GM19328 (cell line): ENCODE measurements around the gene HOXC13.

Experiments used
- ATAC-seq: cut with Tn5 transposase; IDR thresholded peaks from one replicate; pipeline ENCODE4 v1.9.1; 2021; ENCODE audit warnings: mild to moderate bottlenecking, moderate library complexity; ENCODE audit not compliant: unreplicated experiment

Gene HOXC13

DNA sequence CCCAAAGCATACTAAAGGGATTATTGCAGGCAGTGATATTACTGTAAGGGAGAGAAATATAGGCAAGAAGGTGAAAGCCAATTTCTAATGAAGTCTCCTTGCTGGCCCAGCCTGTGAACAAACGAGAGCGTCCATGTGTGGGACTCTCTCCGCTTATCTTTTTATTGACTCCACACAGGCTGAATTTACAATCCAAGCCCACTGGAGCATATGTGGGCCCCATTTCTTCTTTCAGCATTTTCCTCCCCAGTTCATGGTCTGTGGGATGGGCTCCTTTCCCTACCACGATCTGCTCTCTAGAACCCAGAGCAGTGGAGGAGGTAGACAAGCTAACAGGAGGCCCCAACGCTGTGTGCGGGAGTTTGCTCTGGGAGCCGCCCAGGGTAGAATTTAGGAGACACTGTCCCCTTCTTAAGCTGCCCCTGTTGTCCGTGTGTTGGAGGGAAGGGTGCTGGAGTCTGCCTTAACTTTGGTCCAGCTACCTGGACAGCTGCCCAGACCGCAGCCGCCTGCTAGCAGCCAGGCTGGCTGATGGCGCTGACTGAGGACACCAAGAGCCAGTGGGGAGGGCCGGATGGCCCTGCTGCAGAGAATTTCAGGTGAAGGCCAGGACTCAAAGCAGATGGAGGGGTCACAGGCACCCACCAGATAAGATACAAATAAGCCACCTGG, 31.1 kb downstream of the HOXC13 start:
- no peak for ATAC-seq

DNA sequence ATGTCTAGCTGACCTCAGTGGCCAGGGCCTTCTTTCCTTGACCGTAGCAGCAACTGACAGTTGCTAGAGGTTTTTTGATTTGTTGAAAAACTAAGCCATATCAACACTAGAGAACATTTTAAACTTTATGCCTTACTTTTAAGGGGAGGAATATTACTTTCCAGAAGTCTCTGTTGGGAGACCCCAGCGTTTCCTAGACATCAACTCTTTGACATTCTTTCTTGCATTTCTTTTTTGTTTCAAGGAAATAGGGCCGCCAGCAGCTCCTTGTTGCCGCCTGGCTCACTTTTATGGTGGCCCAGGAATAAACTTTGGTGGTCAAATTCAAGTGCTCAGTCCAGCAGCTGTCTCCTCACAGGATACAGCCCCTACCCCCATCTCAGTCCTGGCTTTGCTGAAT, 31.8 kb downstream of the HOXC13 start:
- no peak for ATAC-seq

DNA sequence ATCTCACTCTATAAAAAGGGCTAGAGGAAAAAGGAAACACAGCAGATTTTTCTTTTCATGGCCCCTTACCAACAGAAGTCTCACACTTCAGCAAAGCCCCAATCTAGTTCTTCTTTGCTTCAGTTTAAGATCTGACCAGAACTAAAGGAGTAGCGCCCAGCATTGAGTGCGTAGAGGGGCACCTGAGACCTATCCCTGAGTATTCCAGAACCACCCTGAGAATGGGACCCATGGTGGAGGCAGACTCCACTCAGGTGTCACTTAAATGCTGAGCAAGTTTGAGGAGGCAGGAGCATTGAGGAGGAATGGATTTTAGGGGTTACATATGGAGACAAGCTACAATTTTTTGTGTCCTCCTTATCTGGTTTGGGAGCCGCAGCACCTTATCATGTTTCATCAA, 32.5 kb downstream of the HOXC13 start:
- no peak for ATAC-seq

DNA sequence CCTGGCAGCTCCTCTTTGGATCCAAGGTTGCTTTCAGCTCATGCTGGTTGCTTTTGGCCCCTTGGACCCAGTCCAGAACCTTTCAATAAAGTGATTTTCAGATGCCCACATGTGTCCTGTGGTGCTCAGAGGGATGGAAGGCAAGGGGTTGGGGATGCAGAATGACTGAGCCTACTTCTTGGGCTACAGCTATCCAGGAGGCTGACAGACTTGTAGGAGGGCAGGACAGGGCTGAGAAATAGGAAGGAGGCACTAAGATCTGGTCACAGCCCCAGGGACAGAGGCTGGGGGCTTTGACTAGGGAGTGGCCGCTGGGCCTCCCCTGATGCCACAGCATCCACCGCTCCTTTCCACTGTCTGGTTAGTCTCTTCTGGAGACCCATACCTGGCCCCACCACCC, 33.1 kb downstream of the HOXC13 start:
- no peak for ATAC-seq

DNA sequence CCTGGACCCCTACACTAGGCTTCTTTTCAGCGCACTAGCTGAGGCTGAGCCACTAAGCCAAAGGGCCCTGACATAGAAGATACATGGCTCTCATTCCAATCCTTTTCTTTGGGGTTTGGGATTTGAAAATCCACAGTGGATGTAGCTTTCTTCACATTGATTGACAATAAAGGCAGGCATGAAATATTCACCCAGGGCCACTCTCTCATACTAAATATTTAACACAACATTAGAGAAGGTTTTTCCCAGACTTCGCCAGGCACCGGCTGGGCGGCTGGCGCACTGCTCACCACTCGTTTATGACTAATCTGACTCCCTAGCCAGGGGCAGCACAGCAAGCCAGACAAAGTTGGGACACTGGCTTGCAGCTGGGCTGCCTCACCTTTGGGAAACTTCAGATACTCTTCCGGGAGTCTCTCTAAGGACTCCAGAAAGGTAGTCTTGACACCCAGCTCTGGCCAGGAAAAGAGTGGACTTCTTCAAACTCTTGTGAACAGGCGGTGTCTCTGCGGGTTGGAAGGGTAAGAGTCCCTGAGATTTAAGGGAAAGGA, 33.6 kb downstream of the HOXC13 start:
- no peak for ATAC-seq

DNA sequence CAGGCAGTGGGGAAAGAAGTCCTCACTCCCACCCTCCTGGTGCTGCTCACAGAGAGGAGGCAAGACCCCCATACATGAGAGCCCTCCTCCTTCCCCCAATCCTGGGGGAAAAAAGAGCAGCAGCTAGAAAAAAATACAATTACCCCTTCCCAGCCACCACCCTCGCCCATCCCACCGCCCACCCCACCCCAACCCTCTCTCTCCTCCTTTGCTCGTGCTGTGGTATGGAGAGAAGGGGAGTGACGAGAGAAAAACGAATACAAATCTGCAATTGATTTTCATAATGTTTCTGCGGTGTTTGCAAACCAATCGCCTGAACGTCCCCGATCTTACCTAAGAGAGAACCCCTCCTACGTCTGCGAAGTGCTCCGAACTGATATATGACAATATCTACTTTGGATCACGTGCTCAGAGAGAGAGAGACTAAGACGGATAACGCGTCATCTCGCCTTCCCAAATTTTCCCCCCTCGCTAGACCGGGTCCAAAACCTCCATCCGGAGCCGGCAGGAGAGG, 34.1 kb downstream of the HOXC13 start, which contains the start of gene HOXC11:
TSS of gene HOXC11 (plus strand) at position 405 of the 514 bp plus-strand sequence. CDS start 116 bp downstream, outside the sequence.
- no peak for ATAC-seq

DNA sequence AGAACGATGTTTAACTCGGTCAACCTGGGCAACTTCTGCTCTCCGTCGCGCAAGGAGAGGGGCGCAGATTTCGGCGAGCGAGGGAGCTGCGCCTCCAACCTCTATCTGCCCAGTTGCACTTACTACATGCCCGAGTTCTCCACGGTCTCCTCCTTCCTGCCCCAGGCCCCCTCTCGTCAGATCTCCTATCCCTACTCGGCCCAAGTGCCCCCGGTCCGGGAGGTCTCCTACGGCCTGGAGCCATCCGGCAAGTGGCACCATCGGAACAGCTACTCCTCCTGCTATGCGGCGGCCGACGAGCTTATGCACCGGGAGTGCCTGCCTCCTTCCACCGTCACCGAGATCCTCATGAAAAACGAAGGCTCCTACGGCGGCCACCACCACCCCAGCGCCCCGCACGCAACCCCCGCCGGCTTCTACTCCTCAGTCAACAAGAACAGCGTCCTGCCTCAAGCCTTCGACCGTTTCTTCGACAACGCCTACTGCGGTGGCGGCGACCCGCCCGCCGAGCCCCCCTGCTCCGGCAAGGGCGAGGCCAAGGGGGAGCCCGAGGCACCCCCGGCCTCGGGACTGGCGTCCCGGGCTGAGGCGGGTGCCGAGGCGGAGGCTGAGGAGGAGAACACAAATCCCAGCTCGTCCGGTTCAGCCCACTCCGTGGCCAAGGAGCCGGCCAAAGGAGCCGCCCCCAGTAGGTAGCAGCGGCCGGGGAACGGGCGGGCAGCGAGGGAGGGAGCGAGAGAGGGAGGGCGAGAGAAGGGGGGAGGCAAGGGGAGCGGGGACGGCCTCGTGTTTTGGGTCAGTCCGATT, 34.8 kb downstream of the HOXC13 start:
- no peak for ATAC-seq

DNA sequence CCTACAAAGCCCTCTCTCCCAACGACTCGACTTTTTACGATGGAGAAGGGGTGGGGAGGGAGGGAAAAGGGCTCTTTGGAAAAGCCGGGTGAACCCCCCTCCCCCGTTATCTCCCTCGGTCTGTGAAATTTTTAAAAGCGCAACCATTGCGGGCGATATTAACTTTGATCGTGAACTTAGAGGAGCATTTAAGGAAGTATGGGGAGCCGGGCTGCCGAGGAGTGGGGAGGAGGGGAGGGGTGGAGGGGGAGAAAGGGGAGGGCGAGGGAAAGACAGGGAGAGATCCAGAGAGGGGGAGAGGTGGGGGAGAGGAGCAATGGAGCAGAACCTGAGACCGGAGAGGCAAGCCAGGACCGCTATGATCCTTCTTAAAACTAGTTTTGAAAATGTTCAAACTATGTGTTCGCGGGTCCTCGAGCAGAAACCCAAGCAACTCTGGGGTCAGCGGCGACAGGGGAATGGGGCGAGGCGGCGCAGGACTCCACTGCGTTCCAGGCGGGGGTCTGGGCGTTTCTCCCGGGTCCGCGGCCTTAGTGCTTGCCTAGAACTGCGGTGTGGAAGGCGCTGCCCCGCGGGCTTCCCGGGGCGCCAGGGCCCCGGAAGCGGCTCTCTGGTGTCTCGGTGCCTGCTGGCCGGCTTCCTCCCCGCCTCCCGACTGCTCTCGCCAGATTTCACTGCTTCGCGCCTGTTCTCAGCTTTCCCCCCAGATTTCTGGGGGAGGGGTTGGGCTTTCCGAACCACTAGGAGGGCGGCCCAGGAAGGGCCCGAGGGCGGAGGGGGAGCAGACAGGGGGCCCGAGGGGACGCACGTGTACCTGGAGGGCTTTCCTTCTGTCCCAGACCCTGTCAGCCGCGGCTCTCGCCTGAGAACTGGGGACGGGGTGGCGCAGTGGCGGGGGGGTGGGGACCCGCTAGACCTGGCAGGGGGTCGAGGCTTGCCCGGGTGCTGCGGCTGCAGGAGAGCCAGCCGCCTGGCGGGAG, 35.7 kb downstream of the HOXC13 start, which contains the start of gene HOTAIR:
TSS of gene HOTAIR (minus strand) at position 871 of the 980 bp plus-strand sequence.
- ATAC-seq, result no peak

DNA sequence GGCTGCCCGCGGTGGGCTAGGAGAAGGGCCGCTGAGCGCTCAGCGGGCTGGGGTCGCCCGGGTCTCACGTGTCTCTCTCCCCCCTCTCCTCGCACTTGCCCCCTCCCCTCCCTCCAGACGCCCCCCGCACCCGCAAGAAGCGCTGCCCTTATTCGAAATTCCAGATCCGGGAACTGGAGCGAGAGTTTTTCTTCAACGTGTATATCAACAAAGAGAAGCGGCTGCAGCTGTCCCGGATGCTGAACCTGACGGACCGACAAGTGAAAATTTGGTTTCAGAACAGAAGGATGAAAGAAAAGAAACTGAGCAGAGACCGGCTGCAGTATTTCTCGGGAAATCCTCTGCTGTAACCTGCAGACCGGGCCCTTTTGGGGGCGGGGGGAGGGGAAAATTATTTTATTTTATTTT, 36.4 kb downstream of the HOXC13 start:
- ATAC-seq, result no peak

DNA sequence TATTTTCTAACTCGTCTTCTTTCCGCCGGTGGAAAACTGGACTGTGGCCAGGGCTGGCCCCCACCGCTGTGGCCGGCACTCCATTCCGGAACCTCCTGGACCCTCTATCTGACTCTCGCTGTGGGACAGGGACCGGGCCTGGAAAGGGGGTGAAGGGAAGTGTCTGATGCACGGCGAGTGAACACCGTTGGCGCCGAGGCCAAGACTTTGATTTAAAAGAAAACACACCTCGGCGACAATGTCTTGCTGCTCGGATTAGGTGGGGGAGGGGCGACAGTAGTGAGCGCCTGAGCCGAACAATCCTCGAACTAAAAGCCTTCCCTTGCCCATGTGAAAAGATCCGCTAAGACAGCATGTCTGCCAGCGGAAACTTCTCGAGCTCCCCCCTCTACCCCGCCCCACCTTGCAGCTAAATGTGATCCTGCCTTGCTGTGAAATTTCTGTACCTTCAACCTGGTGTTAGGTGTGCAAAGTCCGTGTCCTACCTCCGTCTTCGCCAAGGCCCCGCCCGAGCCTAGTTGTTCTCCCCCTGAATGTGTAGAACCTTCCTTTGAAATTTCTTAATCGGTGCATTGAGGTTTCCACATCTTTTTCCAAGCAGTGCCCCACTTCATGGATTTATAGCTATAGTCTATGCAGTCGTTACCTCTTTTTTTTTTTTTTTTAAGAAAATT, 37.0 kb downstream of the HOXC13 start:
- no peak for ATAC-seq

DNA sequence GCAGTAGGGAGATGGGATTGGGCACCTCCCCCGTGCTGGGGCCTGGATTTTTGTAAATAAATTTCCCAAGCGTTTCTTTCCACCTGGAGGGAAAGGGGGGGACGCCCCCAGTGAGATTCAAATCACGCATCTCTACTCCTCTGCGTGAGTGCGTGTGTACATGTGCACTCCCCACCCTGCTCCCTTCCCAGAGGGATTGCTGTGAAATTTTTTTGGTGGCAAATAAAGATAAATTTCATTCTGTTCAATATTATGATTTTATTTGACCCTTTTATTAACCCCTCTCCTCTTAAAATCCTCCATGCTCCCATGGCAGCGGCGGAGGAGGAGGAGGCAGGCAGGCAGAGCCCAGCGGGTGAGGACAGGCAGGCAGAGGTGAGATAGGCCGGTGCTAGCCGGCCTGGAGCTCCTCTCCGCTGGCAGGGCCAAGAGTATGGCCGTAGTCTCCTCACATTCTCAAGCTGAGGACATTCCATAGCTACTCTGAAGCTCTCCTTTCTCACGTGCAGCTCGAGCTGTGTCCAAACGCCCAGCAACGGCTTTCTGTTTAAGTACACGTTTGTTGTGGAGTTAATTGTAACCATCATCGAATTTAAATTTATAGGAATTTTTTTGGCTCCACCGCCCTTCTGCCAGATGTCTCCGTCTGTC, 37.7 kb downstream of the HOXC13 start:
- ATAC-seq, result no peak

DNA sequence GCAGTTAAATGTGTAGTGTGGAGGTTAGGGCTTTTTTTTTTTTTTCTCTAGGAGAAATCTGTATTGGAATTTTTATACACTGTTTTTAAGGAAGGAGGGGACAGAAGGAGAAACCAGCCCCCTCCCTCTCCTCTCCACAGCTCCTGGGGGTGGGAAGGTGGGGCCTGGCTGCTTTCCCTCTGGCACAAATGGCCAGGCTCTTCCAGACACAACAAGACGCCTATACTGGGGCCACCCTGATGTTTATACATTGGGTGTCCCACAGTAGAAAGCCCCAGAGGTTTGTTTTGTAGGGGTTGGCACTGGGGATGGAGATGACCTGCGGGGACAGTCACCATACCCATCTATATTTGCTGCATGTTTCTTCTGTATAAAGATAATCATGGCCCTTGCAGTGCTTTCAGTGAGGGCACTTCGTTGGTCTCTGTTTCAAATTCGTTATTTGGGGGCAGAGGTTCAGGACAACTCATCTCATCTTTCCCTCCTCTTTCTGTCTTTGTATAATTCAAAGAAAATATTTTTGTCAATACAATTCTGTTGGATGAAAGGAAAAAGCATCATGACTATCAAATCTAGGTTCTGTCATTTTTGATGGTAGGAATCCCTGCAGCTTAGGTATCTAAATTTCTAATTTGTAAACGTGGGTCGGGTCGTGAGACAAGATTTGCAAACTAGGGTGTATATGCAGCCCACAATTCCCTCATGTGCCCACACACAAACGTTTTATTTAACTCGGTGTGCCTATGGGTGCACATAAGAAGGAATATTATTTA, 38.4 kb downstream of the HOXC13 start:
- ATAC-seq, result no peak

DNA sequence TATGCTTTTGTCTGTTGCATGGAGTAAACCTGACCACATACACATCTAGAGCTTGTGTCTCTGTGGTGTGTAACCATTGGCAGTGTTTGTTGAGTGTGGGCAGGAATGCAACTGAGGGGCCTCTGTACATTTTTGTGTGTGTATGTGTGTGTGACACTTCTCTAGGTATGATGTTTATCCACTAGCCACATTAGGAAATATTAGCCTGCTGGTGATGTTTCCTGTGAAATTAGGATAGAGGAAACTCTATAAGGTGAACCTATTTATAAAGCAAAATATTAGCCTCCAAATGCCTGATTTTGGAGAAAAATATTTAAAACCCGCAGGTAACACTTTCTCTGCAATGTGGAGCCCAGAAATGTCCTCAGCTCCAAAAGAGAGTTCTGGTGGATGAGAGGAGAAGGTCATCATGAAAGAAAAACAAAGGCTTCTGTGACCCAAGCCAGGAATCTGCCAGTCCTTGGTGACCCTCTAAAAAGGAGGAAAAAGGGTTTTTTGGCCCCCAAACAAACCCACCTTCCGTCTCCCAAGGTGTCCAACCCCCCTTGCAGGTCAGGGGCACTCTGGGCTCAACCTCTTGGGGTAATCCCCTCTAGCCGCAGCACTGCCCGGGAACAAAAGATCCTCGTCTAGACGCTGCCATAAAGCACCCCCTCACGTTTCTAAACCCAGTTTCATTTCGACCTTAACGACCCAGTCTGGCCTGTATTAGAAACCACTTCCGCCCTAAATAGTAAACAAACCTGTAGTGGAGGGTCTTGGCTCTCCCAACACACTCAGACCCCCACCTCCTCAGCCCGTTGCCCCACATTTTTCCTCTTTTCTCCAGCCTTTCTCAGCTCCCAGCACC, 39.2 kb downstream of the HOXC13 start:
- no peak for ATAC-seq

DNA sequence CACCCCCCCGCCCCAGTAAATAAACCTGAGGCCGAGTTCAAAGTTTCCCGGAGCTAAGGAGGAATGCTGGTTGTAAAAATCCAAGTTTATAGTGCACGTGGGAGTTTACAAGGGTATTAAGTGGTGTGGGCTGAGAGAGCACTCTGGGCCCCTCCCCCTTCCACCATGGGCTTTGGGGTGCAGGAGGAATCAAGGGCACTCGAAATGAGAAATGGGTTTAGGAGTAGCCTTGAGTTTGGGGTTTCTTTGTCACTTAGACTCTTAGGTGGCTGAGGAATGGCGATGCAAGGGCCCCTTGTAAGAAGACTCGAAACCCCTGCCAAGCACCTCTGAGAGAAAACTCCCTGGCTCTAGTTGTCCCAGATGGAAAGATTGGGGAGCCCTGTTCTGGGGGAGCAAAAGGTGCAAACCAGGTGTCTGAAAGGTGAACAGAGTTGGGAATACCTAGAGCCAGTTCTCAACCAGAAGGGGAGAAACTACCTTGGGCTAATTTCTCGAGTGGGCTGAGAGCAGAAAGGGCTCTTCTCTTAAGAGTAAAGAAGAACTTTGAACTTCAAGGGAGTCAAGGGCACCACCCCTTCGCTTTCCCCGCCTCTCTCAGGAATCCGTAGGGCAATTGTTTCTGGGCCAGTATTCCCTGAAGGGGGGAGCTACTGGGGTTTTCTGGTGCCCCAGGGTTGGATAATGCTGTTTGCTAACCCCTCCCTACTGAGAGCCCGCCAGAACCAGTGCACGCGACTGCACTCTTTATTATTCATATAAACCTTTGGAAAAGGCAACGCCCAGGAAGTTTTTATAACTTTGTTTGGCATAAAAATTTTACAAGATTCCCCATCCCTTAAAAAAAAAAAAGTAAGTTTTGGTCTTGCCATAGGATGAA, 40.1 kb downstream of the HOXC13 start:
- ATAC-seq, result no peak

DNA sequence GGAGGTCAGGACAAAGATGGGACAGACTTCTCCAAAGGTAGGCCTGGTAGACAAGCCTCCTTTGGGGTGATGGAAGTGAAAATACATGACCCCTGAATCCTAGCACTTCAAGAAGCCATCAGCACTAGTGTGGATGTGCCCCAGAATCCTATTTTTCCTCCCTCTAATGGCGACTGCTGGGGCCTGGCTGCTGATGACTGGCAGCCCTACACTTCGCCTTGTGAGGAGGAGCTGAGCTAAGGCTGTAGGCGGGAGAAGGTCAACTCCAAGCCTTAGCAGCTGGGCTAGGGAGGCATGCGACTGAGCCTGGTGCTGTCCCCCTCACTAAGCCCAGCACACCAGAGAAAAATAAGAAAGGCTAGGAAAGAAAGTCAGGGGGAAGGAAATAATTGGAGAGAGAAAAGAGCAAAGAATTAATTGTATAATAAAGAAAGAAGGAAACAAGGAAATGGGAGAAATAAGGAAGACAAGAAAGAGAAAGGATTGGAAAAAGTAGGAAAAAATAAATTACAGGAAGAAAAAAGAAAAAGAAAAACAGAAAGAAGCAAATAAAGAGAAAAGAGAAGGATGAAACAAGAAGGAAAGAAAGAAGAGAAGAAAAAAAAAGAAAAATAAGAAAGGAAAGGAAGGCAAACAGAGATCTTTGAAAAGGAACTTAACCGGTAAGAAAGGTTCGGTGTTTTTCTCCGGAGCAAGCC, 41.6 kb downstream of the HOXC13 start:
- no peak for ATAC-seq

DNA sequence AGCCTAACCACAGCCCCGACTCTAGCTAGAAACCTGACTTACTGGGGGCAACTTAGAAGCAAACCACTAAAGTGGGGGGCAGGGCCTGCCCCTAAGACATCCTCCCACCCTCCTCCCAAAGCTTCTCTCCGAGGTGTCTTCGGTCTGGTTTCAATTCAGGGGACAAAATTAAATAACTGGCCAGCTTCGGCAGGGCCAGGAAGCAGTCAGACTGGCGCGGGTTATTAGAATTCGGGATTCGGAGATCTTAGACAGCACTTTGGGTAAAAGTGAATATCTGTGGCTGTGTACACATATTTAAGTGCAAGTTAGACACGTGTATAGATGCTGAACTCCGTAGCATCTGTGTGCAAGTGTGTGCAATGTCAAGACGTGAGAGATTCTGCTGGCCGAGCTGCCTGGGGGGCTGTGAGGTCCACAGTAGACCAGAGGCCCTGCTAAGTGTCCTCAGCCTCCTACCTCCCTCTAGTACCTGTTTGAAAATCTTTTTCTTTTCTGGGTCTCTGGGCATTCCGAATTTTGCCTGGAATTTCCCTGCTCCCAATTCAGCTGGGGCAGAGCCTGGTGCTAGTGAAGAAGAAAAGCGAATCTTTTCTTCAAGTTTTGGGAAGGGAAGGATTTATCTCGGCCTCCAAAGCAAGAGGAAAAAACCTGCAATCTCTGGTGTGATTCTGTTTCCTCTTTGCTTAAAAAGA, 42.3 kb downstream of the HOXC13 start:
- no peak for ATAC-seq
